ENCODE measurements around the gene PLA2G12B.

- TF ChIP-seq CTCF (conservative IDR thresholded peaks at IDR 0.05; ENCODE audit: low read depth in 2 of 2) (no peak), EZH2phosphoT487 (IDR thresholded peaks at IDR 0.05; ENCODE audit: unreplicated experiment) (no peak), POLR2AphosphoS5 (IDR thresholded peaks at IDR 0.05; ENCODE audit: low read depth) (no peak), ZNF114 (CRISPR knock-in tag; IDR thresholded peaks at IDR 0.05) (no peak), CREB1 (CRISPR knock-in tag; IDR thresholded peaks at IDR 0.05; ENCODE audit: low read depth) (no peak), EZH2 (IDR thresholded peaks at IDR 0.05; ENCODE audit: low read depth, unreplicated experiment) (no peak), REST (IDR thresholded peaks at IDR 0.05; ENCODE audit: unreplicated experiment) (no peak), NANOG (IDR thresholded peaks at IDR 0.05; ENCODE audit: borderline replicate concordance) (no peak), JUNB (IDR thresholded peaks at IDR 0.05; ENCODE audit: unreplicated experiment) (no peak), STAT1 (IDR thresholded peaks at IDR 0.05; ENCODE audit: unreplicated experiment) (no peak), ZNF462 (CRISPR knock-in tag; IDR thresholded peaks at IDR 0.05) (no peak), ETS1 (IDR thresholded peaks at IDR 0.05) (no peak), ZNF331 (CRISPR knock-in tag; IDR thresholded peaks at IDR 0.05; ENCODE audit: low read depth) (no peak)
These were observed 66.4 kb downstream of the PLA2G12B start for GRCh38 chr10:72888151-72888638.
